ENCODE results near the gene DCUN1D5. TPM values are rescaled to one million over a fixed set of nuclear protein-coding genes. Genes with fewer than 3 reads are reported as not detected.

The DCUN1D5 gene
- total and polyA plus RNA-seq, 2 of the 13 experiments (the other 11 are each of a cell fraction or from before 2014, with no cell fraction given) = 32.9 to 46.7 TPM

DNA sequence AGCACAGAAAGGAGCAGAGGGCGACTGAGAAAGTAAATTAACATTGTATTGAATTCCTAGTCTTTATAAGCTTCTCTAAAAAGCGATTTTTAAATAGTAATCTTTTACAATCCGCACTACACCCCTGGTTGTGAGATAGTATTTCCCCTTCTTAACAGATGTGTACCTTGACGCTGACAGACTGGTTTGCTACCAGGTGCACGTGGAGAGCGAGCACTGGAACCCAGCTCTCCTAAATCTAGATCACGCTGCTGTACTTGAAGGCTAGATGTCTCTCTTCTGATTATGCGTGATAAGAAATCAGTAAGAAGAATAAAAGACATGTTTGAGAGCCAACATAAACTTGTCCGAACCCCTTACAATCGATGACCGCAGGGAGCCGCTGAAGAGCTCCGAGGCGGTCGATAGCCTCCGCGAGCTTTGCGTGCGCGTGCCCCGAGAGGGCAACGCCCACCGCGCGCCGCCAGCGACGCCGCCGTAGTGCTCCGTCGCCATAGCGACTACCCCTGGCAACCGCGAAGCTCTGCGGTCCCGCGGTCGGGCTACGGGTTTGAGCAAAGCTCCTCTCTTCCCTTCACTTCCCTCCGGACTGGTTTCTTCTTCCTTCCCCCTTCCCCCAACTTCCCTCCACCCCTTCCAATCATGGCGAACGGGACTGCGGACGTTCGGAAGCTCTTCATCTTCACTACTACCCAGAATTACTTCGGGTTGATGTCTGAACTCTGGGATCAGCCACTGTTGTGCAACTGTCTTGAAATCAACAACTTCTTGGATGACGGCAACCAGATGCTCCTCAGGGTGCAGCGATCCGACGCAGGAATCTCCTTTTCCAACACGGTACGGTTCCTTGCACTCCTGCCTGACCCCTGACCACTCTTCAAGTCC, 17.2 kb upstream of the DCUN1D5 start, which contains the start of gene DYNC2H1 (continued):
- peak; percentile 47; the same call in 1 of the 2 replicates for TF ChIP-seq BCL6 (CRISPR knock-in tag; IDR thresholded peaks at IDR 0.05)
- no peak for TF ChIP-seq ZNF232 (CRISPR knock-in tag; IDR thresholded peaks at IDR 0.05; ENCODE audit: borderline replicate concordance)
- TF ChIP-seq ZNF589 (CRISPR knock-in tag; conservative IDR thresholded peaks at IDR 0.05) = no peak
- TF ChIP-seq, protein P1, sequence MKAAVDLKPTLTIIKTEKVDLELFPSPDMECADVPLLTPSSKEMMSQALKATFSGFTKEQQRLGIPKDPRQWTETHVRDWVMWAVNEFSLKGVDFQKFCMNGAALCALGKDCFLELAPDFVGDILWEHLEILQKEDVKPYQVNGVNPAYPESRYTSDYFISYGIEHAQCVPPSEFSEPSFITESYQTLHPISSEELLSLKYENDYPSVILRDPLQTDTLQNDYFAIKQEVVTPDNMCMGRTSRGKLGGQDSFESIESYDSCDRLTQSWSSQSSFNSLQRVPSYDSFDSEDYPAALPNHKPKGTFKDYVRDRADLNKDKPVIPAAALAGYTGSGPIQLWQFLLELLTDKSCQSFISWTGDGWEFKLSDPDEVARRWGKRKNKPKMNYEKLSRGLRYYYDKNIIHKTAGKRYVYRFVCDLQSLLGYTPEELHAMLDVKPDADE (CRISPR knock-in tag; IDR thresholded peaks at IDR 0.05) = no peak
- no peak for TF ChIP-seq ZNF451 (CRISPR knock-in tag; IDR thresholded peaks at IDR 0.05)
- TF ChIP-seq YEATS2 (CRISPR knock-in tag; IDR thresholded peaks at IDR 0.05; ENCODE audit: borderline replicate concordance) = peak; percentile 70; the same call in 1 of the 2 replicates
- no peak for TF ChIP-seq THYN1 (CRISPR knock-in tag; IDR thresholded peaks at IDR 0.05; ENCODE audit: borderline replicate concordance, low read depth)
- TF ChIP-seq NBN (conservative IDR thresholded peaks at IDR 0.05) = no peak
- no peak for TF ChIP-seq ATF7 (IDR thresholded peaks at IDR 0.05)
- no peak for TF ChIP-seq ATF7 (CRISPR knock-in tag; IDR thresholded peaks at IDR 0.05)
- TF ChIP-seq, protein P2, sequence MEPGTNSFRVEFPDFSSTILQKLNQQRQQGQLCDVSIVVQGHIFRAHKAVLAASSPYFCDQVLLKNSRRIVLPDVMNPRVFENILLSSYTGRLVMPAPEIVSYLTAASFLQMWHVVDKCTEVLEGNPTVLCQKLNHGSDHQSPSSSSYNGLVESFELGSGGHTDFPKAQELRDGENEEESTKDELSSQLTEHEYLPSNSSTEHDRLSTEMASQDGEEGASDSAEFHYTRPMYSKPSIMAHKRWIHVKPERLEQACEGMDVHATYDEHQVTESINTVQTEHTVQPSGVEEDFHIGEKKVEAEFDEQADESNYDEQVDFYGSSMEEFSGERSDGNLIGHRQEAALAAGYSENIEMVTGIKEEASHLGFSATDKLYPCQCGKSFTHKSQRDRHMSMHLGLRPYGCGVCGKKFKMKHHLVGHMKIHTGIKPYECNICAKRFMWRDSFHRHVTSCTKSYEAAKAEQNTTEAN (CRISPR knock-in tag; conservative IDR thresholded peaks at IDR 0.05) = 0 out of 2 replicates have a peak, but pooled peaks have one; percentile 42
- TF ChIP-seq ZNF660 (CRISPR knock-in tag; IDR thresholded peaks at IDR 0.05; ENCODE audit: borderline replicate concordance, low read depth) = no peak
- TF ChIP-seq CREB1 (IDR thresholded peaks at IDR 0.05) = no peak
- TF ChIP-seq CREB1 (CRISPR knock-in tag; IDR thresholded peaks at IDR 0.05) = no peak; the same call in 1 of the 2 replicates
- TF ChIP-seq, protein P3, sequence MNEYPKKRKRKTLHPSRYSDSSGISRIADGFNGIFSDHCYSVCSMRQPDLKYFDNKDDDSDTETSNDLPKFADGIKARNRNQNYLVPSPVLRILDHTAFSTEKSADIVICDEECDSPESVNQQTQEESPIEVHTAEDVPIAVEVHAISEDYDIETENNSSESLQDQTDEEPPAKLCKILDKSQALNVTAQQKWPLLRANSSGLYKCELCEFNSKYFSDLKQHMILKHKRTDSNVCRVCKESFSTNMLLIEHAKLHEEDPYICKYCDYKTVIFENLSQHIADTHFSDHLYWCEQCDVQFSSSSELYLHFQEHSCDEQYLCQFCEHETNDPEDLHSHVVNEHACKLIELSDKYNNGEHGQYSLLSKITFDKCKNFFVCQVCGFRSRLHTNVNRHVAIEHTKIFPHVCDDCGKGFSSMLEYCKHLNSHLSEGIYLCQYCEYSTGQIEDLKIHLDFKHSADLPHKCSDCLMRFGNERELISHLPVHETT (CRISPR knock-in tag; conservative IDR thresholded peaks at IDR 0.05) = no peak; the same call in 1 of the 2 replicates
- TF ChIP-seq, protein P4, sequence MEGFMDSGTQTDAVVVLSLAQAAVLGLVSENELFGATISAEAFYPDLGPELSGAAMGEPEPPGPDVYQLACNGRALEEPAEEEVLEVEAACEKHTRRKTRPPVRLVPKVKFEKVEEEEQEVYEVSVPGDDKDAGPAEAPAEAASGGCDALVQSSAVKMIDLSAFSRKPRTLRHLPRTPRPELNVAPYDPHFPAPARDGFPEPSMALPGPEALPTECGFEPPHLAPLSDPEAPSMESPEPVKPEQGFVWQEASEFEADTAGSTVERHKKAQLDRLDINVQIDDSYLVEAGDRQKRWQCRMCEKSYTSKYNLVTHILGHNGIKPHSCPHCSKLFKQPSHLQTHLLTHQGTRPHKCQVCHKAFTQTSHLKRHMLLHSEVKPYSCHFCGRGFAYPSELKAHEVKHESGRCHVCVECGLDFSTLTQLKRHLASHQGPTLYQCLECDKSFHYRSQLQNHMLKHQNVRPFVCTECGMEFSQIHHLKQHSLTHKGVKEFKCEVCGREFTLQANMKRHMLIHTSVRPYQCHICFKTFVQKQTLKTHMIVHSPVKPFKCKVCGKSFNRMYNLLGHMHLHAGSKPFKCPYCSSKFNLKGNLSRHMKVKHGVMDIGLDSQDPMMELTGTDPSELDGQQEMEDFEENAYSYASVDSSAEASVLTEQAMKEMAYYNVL (CRISPR knock-in tag; IDR thresholded peaks at IDR 0.05; ENCODE audit: borderline replicate concordance) = no peak
- TF ChIP-seq SAP130 (CRISPR knock-in tag; IDR thresholded peaks at IDR 0.05; ENCODE audit: low read depth) = peak; percentile 94
- TF ChIP-seq RFXAP (CRISPR knock-in tag; IDR thresholded peaks at IDR 0.05; ENCODE audit: borderline replicate concordance) = 0 out of 2 replicates have a peak, but pooled peaks have one; percentile 65
- no peak for TF ChIP-seq ZNF33A (CRISPR knock-in tag; IDR thresholded peaks at IDR 0.05; ENCODE audit: borderline replicate concordance)
- no peak for TF ChIP-seq MEIS1 (CRISPR knock-in tag; IDR thresholded peaks at IDR 0.05; ENCODE audit: borderline replicate concordance)
- no peak for TF ChIP-seq SYNCRIP (IDR thresholded peaks at IDR 0.05; ENCODE audit: insufficient read depth, low read depth, low read length)
- TF ChIP-seq MBD4 (IDR thresholded peaks at IDR 0.05; ENCODE audit: borderline replicate concordance, low read length) = no peak
- peak; percentile 76 for TF ChIP-seq SP4 (CRISPR knock-in tag; IDR thresholded peaks at IDR 0.05)
- no peak for TF ChIP-seq RORA (CRISPR knock-in tag; IDR thresholded peaks at IDR 0.05)
- no peak for TF ChIP-seq ZNF138 (CRISPR knock-in tag; IDR thresholded peaks at IDR 0.05; ENCODE audit: low read depth)
